HEK293 (cell line): ENCODE data around the gene XPO5.

Experiments used
- CTCF ChIA-PET: fragments of 350-600 bp; formaldehyde crosslinking; extraction: SDS; loops from one replicate; lab custom pipeline; 2021; ENCODE audit warnings: antibody characterized with exemption; lab: Yijun Ruan, JAX
- POLR2A ChIA-PET: fragments of 300-600 bp; formaldehyde crosslinking; extraction: SDS; loops from one replicate; lab custom pipeline; 2020; ENCODE audit warnings: antibody characterized with exemption, inconsistent platforms; lab: Yijun Ruan, JAX
- H3K27ac ChIP-seq: fragments of 200-500 bp; sonication (Bioruptor generic); 2 replicates; pipeline ENCODE4 v1.5.1; 2014; ENCODE audit warnings: low read depth, low read length, control low read depth, inconsistent platforms; ENCODE audit errors: extremely low read depth
- H3K36me3 ChIP-seq, 2 experiments: fragments of 200-500 bp in 1 of 2; sonication (Bioruptor generic) in 1 of 2; 1 replicate in 1 of 2; 2 replicates in 1 of 2; pipeline ENCODE4 v1.5.1; 2014 to 2017; ENCODE audit warnings: inconsistent platforms in 2 of 2, low read length in 2 of 2; ENCODE audit not compliant: control insufficient read depth in 2 of 2, insufficient read depth in 1 of 2
- H3K4me1 ChIP-seq: fragments of 200-500 bp; sonication (Bioruptor generic); 2 replicates; pipeline ENCODE4 v1.5.1; 2014; ENCODE audit warnings: mild to moderate bottlenecking, low read length, inconsistent platforms; ENCODE audit not compliant: control insufficient read depth, insufficient read depth
- H3K4me3 ChIP-seq: 2 replicates; pipeline ENCODE4 v1.5.1; 2011; ENCODE audit warnings: low read depth, mild to moderate bottlenecking, control low read depth, low read length, moderate library complexity
- H3K9me3 ChIP-seq: fragments of 200-500 bp; sonication (Bioruptor generic); 2 replicates; pipeline ENCODE4 v1.5.1; 2014; ENCODE audit warnings: low read depth, low read length, inconsistent platforms; ENCODE audit not compliant: control insufficient read depth, insufficient read depth
- CTCF ChIP-seq: fragments of 450-650 bp; formaldehyde crosslinking; IDR thresholded peaks from 2 replicates; pipeline ENCODE4 v1.5.1; 2016; ENCODE audit warnings: missing biosample characterization, missing genetic modification characterization
- EGR2 ChIP-seq: fragments of 450-650 bp; formaldehyde crosslinking; IDR thresholded peaks from 2 replicates; pipeline ENCODE4 v1.5.1; 2016; ENCODE audit warnings: low read depth, missing biosample characterization, missing genetic modification characterization
- FEZF1 ChIP-seq: fragments of 450-650 bp; formaldehyde crosslinking; IDR thresholded peaks from 2 replicates; pipeline ENCODE4 v1.5.1; 2016; ENCODE audit warnings: missing biosample characterization, missing genetic modification characterization
- GLI2 ChIP-seq: fragments of 450-650 bp; formaldehyde crosslinking; IDR thresholded peaks from 2 replicates; pipeline ENCODE4; 2017; ENCODE audit warnings: missing biosample characterization, missing genetic modification characterization, low read depth, borderline replicate concordance
- HOXC10 ChIP-seq: sonication (generic); formaldehyde crosslinking; IDR thresholded peaks from 2 replicates; pipeline ENCODE4 v1.8.1; 2023; ENCODE audit warnings: mild to moderate bottlenecking, missing genetic modification reagents
- KLF10 ChIP-seq: fragments of 450-650 bp; IDR thresholded peaks from 2 replicates; pipeline ENCODE4 v1.5.1; 2018; ENCODE audit warnings: missing biosample characterization, mild to moderate bottlenecking, missing genetic modification characterization
- PATZ1 ChIP-seq: fragments of 450-650 bp; formaldehyde crosslinking; IDR thresholded peaks from 2 replicates; pipeline ENCODE4 v1.5.1; 2016; ENCODE audit warnings: missing biosample characterization, missing genetic modification characterization
- RBAK ChIP-seq: fragments of 450-650 bp; formaldehyde crosslinking; IDR thresholded peaks from 2 replicates; pipeline ENCODE4 v1.5.1; 2016; ENCODE audit warnings: missing biosample characterization, missing genetic modification characterization
- YY1 ChIP-seq: fragments of 450-650 bp; formaldehyde crosslinking; IDR thresholded peaks from 2 replicates; pipeline ENCODE4 v1.5.1; 2018; ENCODE audit warnings: missing biosample characterization, missing genetic modification characterization
- ZBTB10 ChIP-seq: fragments of 450-650 bp; formaldehyde crosslinking; IDR thresholded peaks from 2 replicates; pipeline ENCODE4 v1.5.1; 2016; ENCODE audit warnings: missing biosample characterization, missing genetic modification characterization
- ZBTB11 ChIP-seq: fragments of 450-650 bp; formaldehyde crosslinking; conservative IDR thresholded peaks from 2 replicates; pipeline ENCODE4 v1.5.1; 2016; ENCODE audit warnings: low read depth, missing biosample characterization, missing genetic modification characterization
- ZBTB26 ChIP-seq: fragments of 450-650 bp; formaldehyde crosslinking; optimal IDR thresholded peaks from 2 replicates; pipeline ENCODE3; 2016; ENCODE audit warnings: missing biosample characterization, mild to moderate bottlenecking, missing genetic modification characterization
- ZNF132 ChIP-seq: fragments of 450-650 bp; formaldehyde crosslinking; IDR thresholded peaks from 2 replicates; pipeline ENCODE4 v1.5.1; 2017; ENCODE audit warnings: missing biosample characterization, missing genetic modification characterization, borderline replicate concordance
- ZNF138 ChIP-seq: fragments of 450-650 bp; formaldehyde crosslinking; IDR thresholded peaks from 2 replicates; pipeline ENCODE4 v1.5.1; 2016; ENCODE audit warnings: missing biosample characterization, missing genetic modification characterization, borderline replicate concordance
- ZNF155 ChIP-seq: fragments of 450-650 bp; formaldehyde crosslinking; IDR thresholded peaks from 2 replicates; pipeline ENCODE4 v1.5.1; 2016; ENCODE audit warnings: missing biosample characterization, missing genetic modification characterization
- ZNF202 ChIP-seq: fragments of 450-650 bp; formaldehyde crosslinking; IDR thresholded peaks from 2 replicates; pipeline ENCODE4 v1.5.1; 2016; ENCODE audit warnings: missing biosample characterization, missing genetic modification characterization, borderline replicate concordance
- ZNF266 ChIP-seq: fragments of 450-650 bp; formaldehyde crosslinking; IDR thresholded peaks from 2 replicates; pipeline ENCODE4 v1.5.1; 2016; ENCODE audit warnings: missing biosample characterization, missing genetic modification characterization, low read depth
- ZNF416 ChIP-seq: fragments of 450-650 bp; formaldehyde crosslinking; IDR thresholded peaks from 2 replicates; pipeline ENCODE4 v1.5.1; 2016; ENCODE audit warnings: missing biosample characterization, missing genetic modification characterization
- ZNF600 ChIP-seq: fragments of 450-650 bp; formaldehyde crosslinking; IDR thresholded peaks from 2 replicates; pipeline ENCODE4 v1.5.1; 2016; ENCODE audit warnings: missing biosample characterization, missing genetic modification characterization
- ZNF654 ChIP-seq: fragments of 450-650 bp; formaldehyde crosslinking; IDR thresholded peaks from 2 replicates; pipeline ENCODE4 v1.5.1; 2016; ENCODE audit warnings: low read depth, missing biosample characterization, missing genetic modification characterization
- ZNF664 ChIP-seq: fragments of 450-650 bp; formaldehyde crosslinking; IDR thresholded peaks from 2 replicates; pipeline ENCODE4 v1.5.1; 2016; ENCODE audit warnings: missing biosample characterization, missing genetic modification characterization
- ZNF830 ChIP-seq: fragments of 450-650 bp; IDR thresholded peaks from 2 replicates; pipeline ENCODE4 v1.5.0; 2018; ENCODE audit warnings: missing biosample characterization, missing genetic modification characterization, low read depth, mild to moderate bottlenecking, moderate library complexity
- ZSCAN16 ChIP-seq: fragments of 450-650 bp; formaldehyde crosslinking; IDR thresholded peaks from 2 replicates; pipeline ENCODE4 v1.5.1; 2016; ENCODE audit warnings: missing biosample characterization, missing genetic modification characterization

The XPO5 gene

GRCh38 chr6:43496370-43497128 is 79.3 kb downstream of the XPO5 start:
- peaks cover 7% of the 10 kb centered on the region for H3K4me1 ChIP-seq
- H3K27ac ChIP-seq, result no peak overlapping the region
- CTCF ChIA-PET, result interaction anchor here (0.6 to 11.2 kb wide), 27 partner anchors 10 to 582 kb away, joined by 3 to 142 read pairs (median 5); partner anchors contain the start of genes DLK2, LRRC73 and TJAP1
- TF ChIP-seq ZNF138 (tag by site-specific recombination), result no peak
- no peak for TF ChIP-seq ZNF664
- TF ChIP-seq ZNF132 (tag by site-specific recombination), result no peak
- no peak for TF ChIP-seq ZBTB26 (tag by site-specific recombination)
- 0 out of 2 replicates have a peak, but pooled peaks have one; percentile 22 for TF ChIP-seq CTCF (tag by site-specific recombination)
- no peak for TF ChIP-seq ZNF155 (tag by site-specific recombination)
- peak; percentile 36 for TF ChIP-seq ZNF654 (tag by site-specific recombination)
- TF ChIP-seq PATZ1 (tag by site-specific recombination), result no peak
- no peak for TF ChIP-seq KLF10
- TF ChIP-seq ZNF202 (tag by site-specific recombination), result no peak
- no peak for TF ChIP-seq YY1
- TF ChIP-seq ZBTB11 (tag by site-specific recombination), result no peak
- no peak for TF ChIP-seq ZNF416 (tag by site-specific recombination)
- TF ChIP-seq EGR2 (tag by site-specific recombination), result 0 out of 2 replicates have a peak, but pooled peaks have one; percentile 19
- TF ChIP-seq ZBTB10, result no peak
- no peak for TF ChIP-seq ZNF830 (tag by site-specific recombination)
- TF ChIP-seq ZNF266 (tag by site-specific recombination), result no peak
- TF ChIP-seq RBAK (tag by site-specific recombination), result no peak
- no peak for TF ChIP-seq FEZF1 (tag by site-specific recombination)
- no peak for TF ChIP-seq ZSCAN16 (tag by site-specific recombination)
- no peak for TF ChIP-seq GLI2 (tag by site-specific recombination)
- 0 out of 2 replicates have a peak, but pooled peaks have one; percentile 11 for TF ChIP-seq ZNF600
- no peak for TF ChIP-seq HOXC10 (CRISPR knock-in tag)

More at GRCh38 chr6:43496370-43497128, 79.3 kb downstream of the XPO5 start:
- Histone ChIP-seq H3K36me3 (peaks cover 9 to 58% of the 10 kb centered on the region in 2 experiments; a peak in 2 of 3 replicates), H3K4me3 (no peak overlapping the region), H3K9me3 (no peaks in the 10 kb centered on the region)
- POLR2A ChIA-PET, result interaction anchor here (0.5 to 1.8 kb wide), 3 partner anchors 9 to 32 kb away, joined by 3 to 5 read pairs (median 3); partner anchors contain the start of gene TJAP1
